Hepatocyte (in vitro differentiated cells): ENCODE results near the gene MFSD6. TPM values are rescaled to one million over a fixed set of nuclear protein-coding genes. Genes with fewer than 3 reads are reported as not detected.

Source experiments
- DNase-seq: peaks from one replicate; pipeline ENCODE4 v3.0.0-alpha.2; 2016; ENCODE audit warnings: low spot score
- H2AFZ ChIP-seq: fragments of 200-600 bp; sonication (generic); 2 replicates; pipeline ENCODE4 v1.6.0; 2016; ENCODE audit warnings: antibody characterized with exemption, mild to moderate bottlenecking
- H3K27ac ChIP-seq: fragments of 200-600 bp; sonication (generic); 2 replicates; pipeline ENCODE4 v1.5.1; 2016; ENCODE audit warnings: mild to moderate bottlenecking
- H3K27me3 ChIP-seq: fragments of 200-600 bp; sonication (generic); 2 replicates; pipeline ENCODE4 v1.6.1; 2016
- H3K36me3 ChIP-seq: fragments of 200-600 bp; sonication (generic); replicated peaks from 2 replicates; pipeline ENCODE4 v1.5.1; 2016; ENCODE audit warnings: low read depth; ENCODE audit not compliant: insufficient read depth
- H3K4me1 ChIP-seq: fragments of 200-600 bp; sonication (generic); 2 replicates; pipeline ENCODE4 v1.5.1; 2016; ENCODE audit warnings: mild to moderate bottlenecking, moderate library complexity; ENCODE audit not compliant: insufficient read depth
- H3K4me2 ChIP-seq: fragments of 200-600 bp; sonication (generic); 2 replicates; pipeline ENCODE4 v1.6.0; 2016
- H3K4me3 ChIP-seq: fragments of 200-600 bp; sonication (generic); 2 replicates; pipeline ENCODE4 v1.5.1; 2016; ENCODE audit warnings: mild to moderate bottlenecking
- H3K79me2 ChIP-seq: fragments of 200-600 bp; sonication (generic); 2 replicates; pipeline ENCODE4 v1.6.0; 2017; ENCODE audit warnings: mild to moderate bottlenecking
- H3K9me2 ChIP-seq: fragments of 200-600 bp; sonication (generic); replicated peaks from 2 replicates; pipeline ENCODE4 v1.6.0; 2017; ENCODE audit warnings: mild to moderate bottlenecking; ENCODE audit not compliant: insufficient read depth
- H3K9me3 ChIP-seq: fragments of 200-600 bp; sonication (generic); 2 replicates; pipeline ENCODE4 v1.5.1; 2016; ENCODE audit warnings: low read depth, mild to moderate bottlenecking
- H4K20me1 ChIP-seq: fragments of 200-600 bp; sonication (generic); 2 replicates; pipeline ENCODE4 v1.6.0; 2016; ENCODE audit warnings: mild to moderate bottlenecking; ENCODE audit not compliant: insufficient read depth, poor library complexity, severe bottlenecking
- EZH2 ChIP-seq: fragments of 200-600 bp; sonication (generic); IDR thresholded peaks from 2 replicates; pipeline ENCODE4 v1.6.1; 2016; ENCODE audit warnings: antibody characterized with exemption, mild to moderate bottlenecking, borderline replicate concordance
- EZH2phosphoT487 ChIP-seq: fragments of 200-600 bp; sonication (generic); IDR thresholded peaks from one replicate; pipeline ENCODE4 v1.6.1; 2018; ENCODE audit warnings: antibody characterized with exemption, mild to moderate bottlenecking, low read depth, moderate library complexity; ENCODE audit not compliant: unreplicated experiment, severe bottlenecking
- WGBS: methylation state at CpG from one replicate; pipeline ENCODE4 v1.1.6; 2016; ENCODE audit warnings: low lambda C conversion rate; ENCODE audit errors: missing lambda C conversion rate; 5-methylcytosine and 5-hydroxymethylcytosine counted together
- polyA plus RNA-seq: library from polyadenylated mRNA; unstranded; fragments of >200 nt; fragmentation: Nextera tagmentation; extraction: Ambion mirVana; gene quantifications from 2 replicates; pipeline ENCODE4 v1.2.1, GENCODE V29; 2016
- total RNA-seq: library from RNA; depleted of rRNA; stranded (reverse); fragments of >200 nt; gene quantifications from 2 replicates; pipeline ENCODE4 v1.2.3, GENCODE V29; 2014
- TF ChIP-seq, protein P1 (sequence below): fragments of 200-600 bp; sonication (generic); IDR thresholded peaks from 2 replicates; pipeline ENCODE4 v1.5.1; 2016; ENCODE audit warnings: antibody characterized with exemption, mild to moderate bottlenecking; ENCODE audit not compliant: poor library complexity

The MFSD6 gene
- total and polyA plus RNA-seq, 2 experiments from 2014 or later, result 9.7 to 15.9 TPM

DNA sequence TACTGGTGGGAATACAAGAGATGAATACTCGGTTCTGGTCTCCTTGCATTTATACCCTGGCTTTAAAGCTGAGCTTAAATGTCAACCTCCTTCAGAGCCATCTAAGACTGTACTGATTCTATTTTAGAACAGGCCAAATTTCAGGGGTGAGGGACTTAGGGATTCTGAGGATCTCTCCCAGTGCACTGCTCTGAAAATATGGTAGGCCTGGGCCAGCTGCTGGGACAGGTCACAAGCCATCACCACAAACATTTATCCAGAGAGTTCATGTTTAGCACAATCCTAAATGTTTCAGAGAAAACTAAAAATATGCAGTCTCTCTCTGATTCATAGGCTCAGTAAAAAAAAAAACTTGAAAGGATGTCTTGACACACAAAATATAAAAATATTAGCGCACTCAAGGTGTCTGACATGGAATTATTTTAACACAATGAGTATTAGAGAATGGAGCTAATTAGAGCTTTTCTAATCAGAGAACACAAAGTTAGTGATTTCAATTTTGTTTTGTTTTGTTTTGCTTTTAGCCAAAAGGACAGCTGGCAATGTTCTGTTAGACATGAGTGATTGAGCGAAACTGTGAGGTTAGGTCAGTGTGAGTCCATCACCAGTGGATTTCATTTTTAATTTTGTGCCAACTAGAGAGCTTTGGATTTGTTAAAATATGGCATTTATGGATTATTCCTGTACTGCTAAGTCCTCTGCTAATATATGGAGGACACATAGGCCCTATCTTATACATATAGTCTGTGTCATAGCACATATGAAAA is 38.8 kb downstream of the MFSD6 start:
- H3K79me2 ChIP-seq, result peaks cover 8% of the 10 kb centered on the region
- no peak for TF ChIP-seq EZH2phosphoT487
- no peak for TF ChIP-seq EZH2
- TF ChIP-seq, protein P1, sequence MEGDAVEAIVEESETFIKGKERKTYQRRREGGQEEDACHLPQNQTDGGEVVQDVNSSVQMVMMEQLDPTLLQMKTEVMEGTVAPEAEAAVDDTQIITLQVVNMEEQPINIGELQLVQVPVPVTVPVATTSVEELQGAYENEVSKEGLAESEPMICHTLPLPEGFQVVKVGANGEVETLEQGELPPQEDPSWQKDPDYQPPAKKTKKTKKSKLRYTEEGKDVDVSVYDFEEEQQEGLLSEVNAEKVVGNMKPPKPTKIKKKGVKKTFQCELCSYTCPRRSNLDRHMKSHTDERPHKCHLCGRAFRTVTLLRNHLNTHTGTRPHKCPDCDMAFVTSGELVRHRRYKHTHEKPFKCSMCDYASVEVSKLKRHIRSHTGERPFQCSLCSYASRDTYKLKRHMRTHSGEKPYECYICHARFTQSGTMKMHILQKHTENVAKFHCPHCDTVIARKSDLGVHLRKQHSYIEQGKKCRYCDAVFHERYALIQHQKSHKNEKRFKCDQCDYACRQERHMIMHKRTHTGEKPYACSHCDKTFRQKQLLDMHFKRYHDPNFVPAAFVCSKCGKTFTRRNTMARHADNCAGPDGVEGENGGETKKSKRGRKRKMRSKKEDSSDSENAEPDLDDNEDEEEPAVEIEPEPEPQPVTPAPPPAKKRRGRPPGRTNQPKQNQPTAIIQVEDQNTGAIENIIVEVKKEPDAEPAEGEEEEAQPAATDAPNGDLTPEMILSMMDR, result no peak
- 95% methylated on average over 3 of the region's 3 CpGs for WGBS
- no peak overlapping the region for H3K4me3 ChIP-seq
- H3K4me1 ChIP-seq, result no peaks in the 10 kb centered on the region
- no peak overlapping the region for H2AFZ ChIP-seq
- H3K9me3 ChIP-seq, result no peaks in the 10 kb centered on the region
- no peak overlapping the region for H3K4me2 ChIP-seq
- no peaks in the 10 kb centered on the region for H3K9me2 ChIP-seq
- no peaks in the 10 kb centered on the region for H3K36me3 ChIP-seq
- H4K20me1 ChIP-seq, result no peaks in the 10 kb centered on the region
- no peak overlapping the region for H3K27ac ChIP-seq
- no peaks in the 10 kb centered on the region for H3K27me3 ChIP-seq
- no peak for DNase-seq

DNA sequence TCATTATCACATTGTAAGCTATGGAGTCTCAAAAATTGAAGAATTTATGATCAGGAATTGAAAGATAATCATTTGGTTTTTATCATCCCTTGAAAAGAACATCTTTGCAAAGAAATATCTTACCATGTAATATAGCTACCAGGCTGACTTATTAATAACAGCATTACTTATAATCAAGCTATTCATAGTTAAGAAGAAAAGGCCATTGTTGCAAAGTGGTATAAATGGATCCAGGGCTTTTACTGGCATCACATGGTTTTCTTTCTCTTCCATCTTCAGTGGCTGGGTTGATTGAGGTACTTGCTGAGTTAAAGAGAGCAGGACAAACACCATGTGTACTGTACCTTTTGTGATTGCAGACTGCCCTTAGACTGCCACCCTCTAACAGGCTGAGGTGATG is 39.6 kb downstream of the MFSD6 start:
- no peak for DNase-seq
- Histone ChIP-seq H3K4me3 (no peak overlapping the region), H3K4me1 (no peaks in the 10 kb centered on the region), H3K27ac (no peak overlapping the region), H4K20me1 (no peaks in the 10 kb centered on the region), H3K9me3 (no peaks in the 10 kb centered on the region), H3K79me2 (peaks cover 3% of the 10 kb centered on the region), H2AFZ (no peak overlapping the region), H3K36me3 (no peaks in the 10 kb centered on the region), H3K27me3 (no peaks in the 10 kb centered on the region), H3K4me2 (no peak overlapping the region), H3K9me2 (no peaks in the 10 kb centered on the region)
- no peak for TF ChIP-seq EZH2phosphoT487

DNA sequence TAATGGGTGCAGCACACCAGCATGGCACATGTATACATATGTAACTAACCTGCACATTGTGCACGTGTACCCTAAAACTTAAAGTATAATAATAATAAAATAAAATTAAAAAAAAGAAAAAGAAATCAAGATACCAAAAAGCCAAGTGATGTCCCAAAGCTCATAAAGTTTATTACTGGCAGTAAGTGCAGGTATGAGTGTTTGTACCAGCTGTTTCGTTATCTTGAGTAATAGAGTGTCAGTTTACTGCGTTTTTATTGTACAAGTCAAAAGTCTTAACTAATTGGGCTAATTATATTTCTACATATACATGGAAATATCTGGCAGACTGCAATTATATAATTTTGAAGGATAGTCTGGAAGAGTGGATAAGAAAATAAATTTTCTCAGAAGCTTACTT is 41.8 kb downstream of the MFSD6 start:
- Histone ChIP-seq H3K4me1 (no peaks in the 10 kb centered on the region), H3K36me3 (no peaks in the 10 kb centered on the region), H3K9me2 (no peaks in the 10 kb centered on the region), H4K20me1 (no peaks in the 10 kb centered on the region), H3K9me3 (no peaks in the 10 kb centered on the region), H3K4me2 (no peak overlapping the region), H3K27me3 (no peaks in the 10 kb centered on the region), H3K79me2 (peaks cover 3% of the 10 kb centered on the region), H3K27ac (no peak overlapping the region), H2AFZ (no peak overlapping the region), H3K4me3 (no peak overlapping the region)
- DNase-seq, result no peak
- TF ChIP-seq, protein P1, result no peak
- TF ChIP-seq EZH2 (no peak), EZH2phosphoT487 (no peak)
- WGBS, result 87% methylated on average over 3 of the region's 3 CpGs

DNA sequence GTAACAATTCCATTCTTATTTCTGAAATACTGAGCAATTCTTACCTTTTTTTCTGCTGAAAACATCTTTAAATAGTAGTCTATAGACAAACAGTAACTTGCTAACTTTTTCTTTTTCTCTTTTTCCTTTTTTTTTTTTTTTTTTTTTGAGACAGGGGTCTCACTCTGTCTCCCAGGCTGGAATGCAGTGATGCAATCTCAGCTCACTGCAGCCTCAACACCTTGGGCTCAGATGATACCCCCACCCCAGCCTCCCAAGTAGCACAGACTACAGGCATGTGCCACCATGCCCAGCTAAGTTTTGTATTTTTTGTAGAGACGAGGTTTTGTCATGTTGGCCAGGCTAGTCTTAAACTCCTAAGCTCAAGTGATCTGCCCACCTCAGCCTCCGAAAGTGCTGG is 42.2 kb downstream of the MFSD6 start:
- DNase-seq, result no peak
- Histone ChIP-seq H3K4me2 (no peak overlapping the region), H3K36me3 (no peaks in the 10 kb centered on the region), H3K27ac (no peak overlapping the region), H4K20me1 (no peaks in the 10 kb centered on the region), H3K27me3 (no peaks in the 10 kb centered on the region), H2AFZ (no peak overlapping the region), H3K9me2 (no peaks in the 10 kb centered on the region), H3K9me3 (no peaks in the 10 kb centered on the region), H3K79me2 (peaks cover 3% of the 10 kb centered on the region), H3K4me1 (no peaks in the 10 kb centered on the region), H3K4me3 (no peak overlapping the region)
- TF ChIP-seq, protein P1, result no peak
- TF ChIP-seq EZH2 (no peak), EZH2phosphoT487 (no peak)
- 95% methylated on average over 2 of the region's 2 CpGs for WGBS
